ENCODE measurements around the gene OPTN. TPM values are rescaled to one million over a fixed set of nuclear protein-coding genes. Genes with fewer than 3 reads are reported as not detected.

OPTN gene
- total and polyA plus RNA-seq, 12 donors = 63.2 to 148 (median 92.5) TPM

- no peak for DNase-seq
- Histone ChIP-seq H3K27ac (no peak overlapping the region), H3K27me3 (no peaks in the 10 kb centered on the region), H3K9me3 (replicated peaks in 1 of 3) (no peaks in the 10 kb centered on the region), H3K4me3 (no peak overlapping the region), H3K36me3 (replicated peaks in 1 of 2) (no peaks in the 10 kb centered on the region), H3K4me1 (replicated peaks in 1 of 2) (no peaks in the 10 kb centered on the region)
- WGBS, 4 donors = 93 to 96% (median 94%) methylated on average over 4 of the region's 4 CpGs
- intact Hi-C loops (cut with DNase I) = no loop called here
- TF ChIP-seq POLR2A (IDR thresholded peaks at IDR 0.05) = no peak
- no peak for TF ChIP-seq CTCF (IDR thresholded peaks at IDR 0.05)
Observed at GRCh38 chr10:13180788-13181187, 80.8 kb downstream of the OPTN start.

GRCh38 chr10:13182424-13182823 is 82.5 kb downstream of the OPTN start:
- no peaks in the 10 kb centered on the region for H3K27me3 ChIP-seq
- H3K4me1 ChIP-seq (replicated peaks in 1 of 2) = no peaks in the 10 kb centered on the region
- no peaks in the 10 kb centered on the region for H3K36me3 ChIP-seq (replicated peaks in 1 of 2)
- intact Hi-C loops (cut with DNase I) = no loop called here
- no peak for DNase-seq
- no peaks in the 10 kb centered on the region for H3K9me3 ChIP-seq (replicated peaks in 1 of 3)
- TF ChIP-seq POLR2A (IDR thresholded peaks at IDR 0.05) = no peak
- no peak for TF ChIP-seq CTCF (IDR thresholded peaks at IDR 0.05)
- no peak overlapping the region for H3K4me3 ChIP-seq
- H3K27ac ChIP-seq = no peak overlapping the region
- 83 to 100% (median 92%) methylated on average over 1 of the region's 1 CpG for WGBS, 4 donors

- 76 to 94% (median 81%) methylated on average over 5 of the region's 5 CpGs for WGBS, 4 donors
- intact Hi-C loops (cut with DNase I) = no loop called here
- Histone ChIP-seq H3K36me3 (replicated peaks in 1 of 2) (no peaks in the 10 kb centered on the region), H3K27me3 (no peaks in the 10 kb centered on the region), H3K4me1 (replicated peaks in 1 of 2) (no peaks in the 10 kb centered on the region), H3K27ac (no peak overlapping the region), H3K4me3 (no peak overlapping the region), H3K9me3 (replicated peaks in 1 of 3) (no peaks in the 10 kb centered on the region)
- TF ChIP-seq POLR2A (IDR thresholded peaks at IDR 0.05) (no peak), CTCF (IDR thresholded peaks at IDR 0.05) (no peak)
- DNase-seq = no peak
Observed at GRCh38 chr10:13183625-13184024, 83.7 kb downstream of the OPTN start.

GRCh38 chr10:13184276-13184675 is 84.3 kb downstream of the OPTN start:
- no peaks in the 10 kb centered on the region for H3K9me3 ChIP-seq (replicated peaks in 1 of 3)
- WGBS, 4 donors = 91 to 100% (median 93%) methylated on average over 2 of the region's 2 CpGs
- no peaks in the 10 kb centered on the region for H3K4me1 ChIP-seq (replicated peaks in 1 of 2)
- no peak for DNase-seq
- TF ChIP-seq CTCF (IDR thresholded peaks at IDR 0.05) (no peak), POLR2A (IDR thresholded peaks at IDR 0.05) (no peak)
- no peak overlapping the region for H3K27ac ChIP-seq
- H3K4me3 ChIP-seq = no peak overlapping the region
- intact Hi-C loops (cut with DNase I) = no loop called here
- no peaks in the 10 kb centered on the region for H3K27me3 ChIP-seq
- no peaks in the 10 kb centered on the region for H3K36me3 ChIP-seq (replicated peaks in 1 of 2)
